Esophagus (tissue), 2 donors: ENCODE results near the gene CLNK. TPM values are rescaled to one million over a fixed set of nuclear protein-coding genes. Genes with fewer than 3 reads are reported as not detected.

Experiments used
- H3K27ac ChIP-seq, 2 donors: one replicate each; pipeline ENCODE4 v1.5.1; 2013; ENCODE audit warnings: low read depth in 2 of 2, mild to moderate bottlenecking in 2 of 2, inconsistent platforms in 1 of 2, low read length in 1 of 2, moderate library complexity in 1 of 2
- H3K27me3 ChIP-seq, 2 donors: one replicate each; pipeline ENCODE4 v1.6.1; 2013; ENCODE audit warnings: low read length in 2 of 2, control low read depth in 1 of 2, mild to moderate bottlenecking in 1 of 2; ENCODE audit not compliant: insufficient read depth in 2 of 2, control insufficient read depth in 1 of 2
- H3K36me3 ChIP-seq, 2 donors: one replicate each; pipeline ENCODE4 v1.6.1; 2013; ENCODE audit warnings: low read length in 1 of 2; ENCODE audit not compliant: control insufficient read depth in 2 of 2, insufficient read depth in 2 of 2
- H3K4me1 ChIP-seq, 2 donors: one replicate each; pipeline ENCODE4 v1.6.1; 2013; ENCODE audit warnings: low read length in 1 of 2; ENCODE audit not compliant: control insufficient read depth in 2 of 2, insufficient read depth in 2 of 2
- H3K4me3 ChIP-seq, 2 donors: one replicate each; pipeline ENCODE4 v1.5.1; 2013; ENCODE audit warnings: low read length in 2 of 2, mild to moderate bottlenecking in 2 of 2, low read depth in 1 of 2, moderate library complexity in 1 of 2
- H3K9me3 ChIP-seq, 2 donors: one replicate each; pipeline ENCODE4 v1.6.1; 2013; ENCODE audit warnings: mild to moderate bottlenecking in 2 of 2, low read depth in 1 of 2, low read length in 1 of 2, moderate library complexity in 1 of 2; ENCODE audit not compliant: control insufficient read depth in 2 of 2, insufficient read depth in 1 of 2
- WGBS, 2 donors: extraction: QIAGEN DNeasy Blood & Tissue Kit; methylation state at CpG; one replicate each; pipeline ENCODE4 v1.1.7; 2013; 5-methylcytosine and 5-hydroxymethylcytosine counted together
- polyA plus RNA-seq, 2 donors: library from polyadenylated mRNA; stranded (reverse); fragments of 200-250 nt; gene quantifications; one replicate each; pipeline ENCODE4 v1.2.3, GENCODE V29; 2013
- donor health status: healthy with polysubstance abuse.
- donor health status: Bipolar disorder and iron deficiency.

The CLNK gene
- polyA plus RNA-seq, 2 donors, result 0.05 TPM; not detected in 1

DNA sequence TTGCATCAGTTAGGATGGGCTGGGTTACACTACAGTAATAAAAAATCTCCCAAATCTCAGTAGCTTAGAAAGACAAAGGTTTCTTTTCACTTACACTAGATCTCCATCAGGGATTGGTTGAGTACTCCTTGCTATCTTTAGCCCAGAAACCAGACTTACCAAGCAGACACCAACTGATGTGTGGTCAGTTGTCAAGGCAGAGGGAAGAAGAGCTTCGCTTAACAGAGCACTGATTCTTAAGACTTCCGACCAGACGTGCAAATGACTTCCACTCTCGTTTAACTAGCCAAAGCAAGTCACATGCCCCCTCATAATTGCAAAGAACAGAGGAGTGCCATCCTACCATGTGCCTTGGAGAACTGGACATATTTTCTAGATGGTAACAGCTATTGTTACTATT, 221.7 kb downstream of the CLNK start:
- Histone ChIP-seq H3K4me1 (peaks cover 0 to 2% of the 10 kb centered on the region in 2 donors), H3K27me3 (peaks cover 0 to 4% of the 10 kb centered on the region in 2 donors), H3K9me3 (peaks cover 0 to 6% of the 10 kb centered on the region in 2 donors), H3K4me3 (no peak overlapping the region), H3K27ac (no peak overlapping the region), H3K36me3 (no peaks in the 10 kb centered on the region)
- 94 to 98% methylated on average over 4 of the region's 4 CpGs for WGBS, 2 donors

DNA sequence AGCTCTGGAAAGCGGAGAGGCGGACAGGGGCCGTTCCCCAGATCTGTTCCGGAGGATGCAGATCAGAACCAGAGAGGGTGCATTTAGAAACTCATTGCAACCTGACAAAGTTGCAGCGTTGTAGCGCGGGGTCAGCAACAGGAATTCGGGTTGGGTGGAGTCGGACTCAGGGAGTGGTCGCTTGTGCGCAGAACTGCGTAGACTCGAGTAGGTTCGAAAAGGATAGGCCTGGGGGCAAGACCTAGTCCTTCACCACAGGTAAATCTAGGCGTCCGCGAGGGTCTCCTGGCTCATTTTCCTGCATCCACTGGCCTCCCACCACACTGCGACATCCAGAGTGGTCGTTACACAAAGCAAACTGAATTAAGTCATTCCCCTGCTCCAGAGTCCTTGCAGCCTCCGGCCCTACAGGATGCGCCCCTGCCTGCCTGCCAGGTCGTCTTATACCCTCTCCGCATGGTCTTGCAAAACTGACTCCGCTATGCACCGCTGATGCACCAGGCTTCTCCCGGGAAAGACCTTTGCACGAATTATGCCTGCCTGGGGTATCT, 222.6 kb downstream of the CLNK start:
- peaks cover 0 to 2% of the 10 kb centered on the region in 2 donors for H3K4me1 ChIP-seq
- no peak overlapping the region for H3K27ac ChIP-seq
- H3K27me3 ChIP-seq, result peaks cover 0 to 4% of the 10 kb centered on the region in 2 donors
- no peaks in the 10 kb centered on the region for H3K36me3 ChIP-seq
- peaks cover 0 to 10% of the 10 kb centered on the region in 2 donors for H3K9me3 ChIP-seq
- peak overlapping the region in 1 of 2 donors; percentile 12 for H3K4me3 ChIP-seq
- WGBS, 2 donors, result 51 to 52% methylated on average over 27 of the region's 27 CpGs

GRCh38 chr4:10461091-10461849, 223.3 kb downstream of the CLNK start:
- Histone ChIP-seq H3K27me3 (peaks cover 0 to 4% of the 10 kb centered on the region in 2 donors), H3K9me3 (peaks cover 0 to 10% of the 10 kb centered on the region in 2 donors), H3K27ac (no peak overlapping the region), H3K4me3 (peak overlapping the region; percentile 12 to 23), H3K36me3 (no peaks in the 10 kb centered on the region), H3K4me1 (peaks cover 0 to 6% of the 10 kb centered on the region in 2 donors)
- WGBS, 2 donors, result 8 to 10% methylated on average over 64 to 72 of the region's 72 CpGs

GRCh38 chr4:10460313-10461047, 224.1 kb downstream of the CLNK start:
- Histone ChIP-seq H3K4me1 (peaks cover 0 to 7% of the 10 kb centered on the region in 2 donors), H3K4me3 (no peak overlapping the region), H3K27ac (no peak overlapping the region), H3K36me3 (no peaks in the 10 kb centered on the region), H3K9me3 (peaks cover 0 to 10% of the 10 kb centered on the region in 2 donors), H3K27me3 (peaks cover 0 to 4% of the 10 kb centered on the region in 2 donors)
- 75 to 79% methylated on average over 11 of the region's 11 CpGs for WGBS, 2 donors

GRCh38 chr4:10459305-10459704, 225.3 kb downstream of the CLNK start:
- peaks cover 0 to 4% of the 10 kb centered on the region in 2 donors for H3K36me3 ChIP-seq
- peaks cover 0 to 7% of the 10 kb centered on the region in 2 donors for H3K4me1 ChIP-seq
- H3K4me3 ChIP-seq, result no peak overlapping the region
- H3K27ac ChIP-seq, result no peak overlapping the region
- H3K9me3 ChIP-seq, result peaks cover 0 to 10% of the 10 kb centered on the region in 2 donors
- WGBS, 2 donors, result 88 to 92% methylated on average over 8 of the region's 8 CpGs
- H3K27me3 ChIP-seq, result peaks cover 0 to 4% of the 10 kb centered on the region in 2 donors

DNA sequence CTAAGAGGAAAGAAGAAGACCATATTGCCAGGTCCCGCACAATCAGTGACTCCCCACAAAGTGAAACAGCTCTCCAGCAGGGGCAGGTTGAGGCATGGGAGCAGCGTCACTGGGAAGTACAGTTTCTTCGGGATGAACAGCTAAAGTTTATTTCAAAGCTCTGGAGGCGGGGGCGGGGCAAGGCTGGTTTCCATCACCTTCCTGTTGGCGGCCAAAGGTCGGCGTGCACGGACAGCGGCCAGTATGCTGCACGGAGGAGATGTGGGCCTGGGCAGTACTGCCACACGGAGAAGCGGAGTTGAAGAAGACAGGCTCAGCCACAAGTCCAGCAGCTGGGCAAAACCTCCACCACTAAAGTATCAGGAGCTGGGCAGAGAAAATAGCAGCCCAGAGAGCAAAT, 226.4 kb downstream of the CLNK start:
- Histone ChIP-seq H3K4me3 (no peak overlapping the region), H3K36me3 (peaks cover 0 to 4% of the 10 kb centered on the region in 2 donors), H3K9me3 (peaks cover 0 to 10% of the 10 kb centered on the region in 2 donors), H3K27ac (no peak overlapping the region), H3K27me3 (peaks cover 0 to 4% of the 10 kb centered on the region in 2 donors), H3K4me1 (peaks cover 0 to 7% of the 10 kb centered on the region in 2 donors)
- 60 to 69% methylated on average over 13 of the region's 13 CpGs for WGBS, 2 donors

DNA sequence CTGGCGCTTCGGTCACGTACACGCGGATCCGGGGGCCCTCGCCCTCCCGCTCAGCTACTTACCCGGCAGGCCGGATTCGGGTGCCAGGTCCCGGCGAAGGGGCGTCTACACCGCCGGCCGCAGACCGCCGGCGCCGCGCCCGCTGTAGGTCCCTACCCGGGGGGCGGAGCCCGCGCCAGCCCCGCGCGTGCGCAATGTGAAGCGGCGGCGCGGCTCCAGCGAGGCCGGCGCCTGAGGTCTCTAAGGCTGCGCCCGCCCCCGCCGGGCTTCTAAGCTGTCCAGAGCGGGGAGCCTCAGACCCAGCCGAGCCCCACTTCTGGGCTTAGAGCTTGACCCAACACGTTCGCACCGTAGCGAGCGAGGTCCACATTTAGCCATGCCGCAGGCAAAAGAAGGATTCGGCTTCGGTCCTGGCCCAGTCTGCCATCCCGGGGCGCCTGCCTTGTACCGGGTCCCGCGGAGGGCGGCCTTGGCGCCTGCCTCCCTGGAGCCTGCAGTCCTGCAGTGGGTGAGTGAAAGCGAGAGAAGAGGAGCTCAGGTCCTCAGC, 227.2 kb downstream of the CLNK start, which contains the start of gene ZNF518B:
Gene ZNF518B, minus strand, starts transcription at position 172 of the 547 bp plus-strand sequence. CDS start 11,098 bp downstream, outside the sequence.
- Histone ChIP-seq H3K4me1 (peaks cover 0 to 7% of the 10 kb centered on the region in 2 donors), H3K9me3 (peaks cover 0 to 10% of the 10 kb centered on the region in 2 donors), H3K27ac (peak within 1 kb of the TSS; percentile 23 to 25), H3K36me3 (peaks cover 0 to 4% of the 10 kb centered on the region in 2 donors), H3K4me3 (peak within 1 kb of the TSS; percentile 64 to 76), H3K27me3 (peaks cover 0 to 4% of the 10 kb centered on the region in 2 donors)
- WGBS, 2 donors, result 3 to 6% methylated on average over 54 to 60 of the region's 60 CpGs

DNA sequence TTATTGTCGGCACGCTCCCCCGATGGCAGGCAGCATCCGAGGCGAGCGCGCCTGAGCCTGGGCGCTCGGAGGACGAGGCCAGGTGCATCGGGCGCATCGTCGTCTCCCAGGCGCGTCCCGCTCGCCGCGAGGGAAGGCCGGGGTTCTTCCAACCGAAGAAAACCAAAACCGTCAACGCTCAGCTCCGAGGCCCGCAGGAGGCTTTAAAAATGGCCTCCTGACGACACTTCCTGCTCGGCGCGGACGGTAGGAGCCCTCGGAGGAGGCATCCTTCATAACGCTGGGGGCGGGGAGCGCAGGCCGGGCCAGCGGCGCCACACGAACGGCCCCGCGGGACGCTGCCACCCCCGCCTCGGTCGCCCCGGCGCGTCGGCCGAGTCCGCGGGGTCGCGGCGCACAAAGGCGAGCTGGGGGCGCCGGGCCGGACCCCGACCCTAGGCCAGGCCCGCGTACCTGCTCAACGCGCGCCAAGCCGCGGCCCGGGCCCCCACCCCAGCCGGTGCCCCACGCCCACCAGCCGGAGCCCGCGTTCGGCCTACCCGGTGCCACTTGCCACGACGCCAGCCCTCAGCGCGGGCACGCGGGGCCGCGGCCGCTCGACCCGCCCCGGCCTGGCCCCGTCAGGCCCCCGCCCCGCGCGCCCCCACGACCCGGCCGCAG, 227.8 kb downstream of the CLNK start:
- H3K27me3 ChIP-seq, result peaks cover 0 to 4% of the 10 kb centered on the region in 2 donors
- peaks cover 0 to 7% of the 10 kb centered on the region in 2 donors for H3K9me3 ChIP-seq
- 5 to 7% methylated on average over 65 to 96 of the region's 96 CpGs for WGBS, 2 donors
- H3K27ac ChIP-seq, result peak overlapping the region; percentile 23 to 25
- peaks cover 0 to 8% of the 10 kb centered on the region in 2 donors for H3K36me3 ChIP-seq
- peak overlapping the region; percentile 64 to 76 for H3K4me3 ChIP-seq
- peaks cover 0 to 7% of the 10 kb centered on the region in 2 donors for H3K4me1 ChIP-seq

DNA sequence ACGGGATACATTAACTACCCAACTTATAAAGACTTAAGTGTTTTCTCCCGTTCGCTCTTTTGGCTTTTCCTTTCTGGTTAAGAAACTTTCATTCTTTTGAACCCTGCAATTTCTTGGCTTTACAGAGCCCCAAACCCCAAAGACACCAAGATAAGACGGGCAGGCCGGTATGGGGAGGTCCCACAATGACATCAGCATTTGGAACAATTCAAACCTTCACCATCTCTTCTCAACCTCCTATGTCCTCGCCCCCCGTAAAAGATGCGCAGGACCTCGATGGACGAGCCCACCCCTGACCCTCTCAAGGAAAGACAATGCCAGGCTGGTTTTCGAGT, 228.3 kb downstream of the CLNK start:
- WGBS, 2 donors, result 49 to 55% methylated on average over 11 of the region's 11 CpGs

More for the DNA sequence above, 228.3 kb downstream of the CLNK start:
- peaks cover 0 to 9% of the 10 kb centered on the region in 2 donors for H3K36me3 ChIP-seq
- no peak overlapping the region for H3K27ac ChIP-seq
- peak overlapping the region; percentile 64 to 76 for H3K4me3 ChIP-seq
- peaks cover 0 to 2% of the 10 kb centered on the region in 2 donors for H3K27me3 ChIP-seq
- peaks cover 0 to 4% of the 10 kb centered on the region in 2 donors for H3K9me3 ChIP-seq
- peaks cover 0 to 5% of the 10 kb centered on the region in 2 donors for H3K4me1 ChIP-seq
